22Rv1 (cell line): Measurements from ENCODE around the gene RASGEF1B.

Experiments used
- ZFX ChIP-seq: fragments of 450-650 bp; IDR thresholded peaks from 2 replicates; pipeline ENCODE4 v1.6.1; 2017; ENCODE audit warnings: antibody characterized with exemption, borderline replicate concordance
- TF ChIP-seq, protein P1 (sequence below): fragments of 450-650 bp; IDR thresholded peaks from 2 replicates; pipeline ENCODE4 v1.5.1; 2017; ENCODE audit warnings: mild to moderate bottlenecking

DNA sequence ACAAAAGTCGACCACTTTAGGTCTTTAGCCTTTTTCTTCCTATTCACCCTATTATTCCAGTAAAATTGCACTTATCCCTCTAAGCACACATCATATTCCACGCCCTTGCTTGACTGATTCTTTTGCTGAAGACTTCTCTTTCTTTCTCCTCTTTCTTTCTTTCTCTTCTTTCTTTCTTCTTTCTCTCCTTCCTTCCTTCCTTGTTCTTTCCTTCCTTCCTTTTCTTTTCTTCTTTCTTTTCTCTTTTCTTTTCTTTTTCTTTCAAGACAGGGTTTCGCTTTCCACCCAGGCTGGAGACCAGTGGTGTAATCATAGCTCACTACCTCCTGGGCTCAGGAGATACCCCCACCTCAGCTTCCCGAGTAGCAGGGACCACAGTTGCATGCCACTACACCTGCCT lies 61.9 kb downstream of the RASGEF1B start:
- TF ChIP-seq, protein P1, sequence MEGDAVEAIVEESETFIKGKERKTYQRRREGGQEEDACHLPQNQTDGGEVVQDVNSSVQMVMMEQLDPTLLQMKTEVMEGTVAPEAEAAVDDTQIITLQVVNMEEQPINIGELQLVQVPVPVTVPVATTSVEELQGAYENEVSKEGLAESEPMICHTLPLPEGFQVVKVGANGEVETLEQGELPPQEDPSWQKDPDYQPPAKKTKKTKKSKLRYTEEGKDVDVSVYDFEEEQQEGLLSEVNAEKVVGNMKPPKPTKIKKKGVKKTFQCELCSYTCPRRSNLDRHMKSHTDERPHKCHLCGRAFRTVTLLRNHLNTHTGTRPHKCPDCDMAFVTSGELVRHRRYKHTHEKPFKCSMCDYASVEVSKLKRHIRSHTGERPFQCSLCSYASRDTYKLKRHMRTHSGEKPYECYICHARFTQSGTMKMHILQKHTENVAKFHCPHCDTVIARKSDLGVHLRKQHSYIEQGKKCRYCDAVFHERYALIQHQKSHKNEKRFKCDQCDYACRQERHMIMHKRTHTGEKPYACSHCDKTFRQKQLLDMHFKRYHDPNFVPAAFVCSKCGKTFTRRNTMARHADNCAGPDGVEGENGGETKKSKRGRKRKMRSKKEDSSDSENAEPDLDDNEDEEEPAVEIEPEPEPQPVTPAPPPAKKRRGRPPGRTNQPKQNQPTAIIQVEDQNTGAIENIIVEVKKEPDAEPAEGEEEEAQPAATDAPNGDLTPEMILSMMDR: no peak
- no peak for TF ChIP-seq ZFX
